ENCODE results near the gene FCGR3B. TPM values are rescaled to one million over a fixed set of nuclear protein-coding genes. Genes with fewer than 3 reads are reported as not detected.
"Not testable (repeated sequence)": the region's sequence is repeated elsewhere in the genome, so short reads cannot be mapped to it uniquely, and the experiment has no call there.

FCGR3B gene
- total RNA-seq, 2 experiments from 2014 or later = not detected

DNA sequence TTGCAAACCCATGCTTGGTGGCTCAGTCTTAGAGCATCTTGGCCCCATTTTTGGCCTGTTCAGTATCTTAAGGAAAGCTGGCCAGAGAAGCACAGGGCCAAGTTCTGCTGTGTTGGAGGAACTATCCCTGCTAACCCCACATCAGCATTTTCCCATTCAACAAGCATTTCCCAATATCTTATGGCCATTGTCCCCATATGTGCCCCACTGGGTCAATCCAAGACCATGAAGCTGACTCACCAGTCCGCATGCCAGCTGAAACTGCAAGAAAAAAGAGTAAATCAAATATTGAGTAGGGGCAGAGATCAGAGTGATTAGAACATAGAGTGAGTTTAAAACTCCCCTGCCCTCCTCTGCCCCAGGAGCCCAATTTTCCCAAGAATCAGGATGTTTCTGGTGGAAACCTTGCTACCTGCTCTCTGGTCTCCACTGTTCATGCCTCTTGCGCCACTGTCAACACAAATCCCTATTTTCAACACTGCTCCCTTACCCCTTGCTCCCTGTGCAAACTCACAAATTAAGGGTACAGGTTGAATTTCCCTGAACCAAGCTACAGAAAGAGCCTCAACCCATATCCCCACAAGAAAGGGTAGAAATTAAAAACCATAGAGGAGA is 741 bp downstream of the FCGR3B start:
- intact Hi-C loops (cut with micrococcal nuclease); H3K27me3 Mint-ChIP-seq (ENCODE audit: low read depth): not testable (repeated sequence)

DNA sequence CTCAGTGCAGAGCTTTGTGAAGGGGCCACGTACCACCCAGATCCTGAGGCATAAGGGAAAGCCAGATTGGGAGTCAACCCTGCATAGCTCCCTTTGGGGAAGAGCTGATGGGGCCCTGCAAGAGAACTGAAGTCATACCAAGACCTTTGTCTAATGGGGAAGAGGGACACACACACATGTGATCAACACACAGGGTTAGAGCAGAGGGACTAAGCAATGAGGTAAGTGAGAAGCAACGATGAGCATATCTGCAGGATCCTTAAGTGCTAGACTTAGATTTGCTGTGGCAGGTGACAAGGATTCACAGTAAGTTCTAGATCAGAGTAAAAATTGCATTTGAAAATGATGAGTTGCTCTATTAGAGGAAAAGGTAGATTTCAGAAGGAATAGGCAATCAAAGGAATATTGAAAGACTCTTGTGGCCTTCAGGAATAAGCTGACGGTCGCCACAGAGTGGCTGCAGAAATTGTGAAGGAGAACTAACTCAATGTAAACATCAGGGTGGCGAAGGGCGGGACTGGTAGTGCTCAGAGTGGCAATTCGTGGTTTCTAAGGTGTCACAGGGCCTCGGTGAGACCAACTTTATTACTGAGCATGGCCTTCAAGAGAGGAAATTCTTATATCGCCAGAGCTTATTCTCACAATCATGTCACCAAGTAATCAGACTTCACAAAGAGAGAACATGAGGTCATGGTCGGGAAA is 4.4 kb downstream of the FCGR3B start:
- H3K4me1 Mint-ChIP-seq (ENCODE audit: low read depth) = peaks cover 25% of the 10 kb centered on the region
- H3K9me3 Mint-ChIP-seq; DNase-seq; H3K27me3 Mint-ChIP-seq (ENCODE audit: low read depth); H3K4me3 Mint-ChIP-seq; CTCF ChIA-PET; H3K27ac Mint-ChIP-seq; H3K36me3 Mint-ChIP-seq (ENCODE audit: low read depth): not testable (repeated sequence)
- intact Hi-C loops (cut with micrococcal nuclease) = loop anchor here (10.0 kb wide), 1 partner anchor 142 kb away; no protein-coding TSS in a partner anchor

More for the DNA sequence above, 741 bp downstream of the FCGR3B start:
- H3K4me1 Mint-ChIP-seq (ENCODE audit: low read depth); H3K27ac Mint-ChIP-seq; H3K9me3 Mint-ChIP-seq; DNase-seq; CTCF ChIA-PET; H3K4me3 Mint-ChIP-seq; H3K36me3 Mint-ChIP-seq (ENCODE audit: low read depth): not testable (repeated sequence)

DNA sequence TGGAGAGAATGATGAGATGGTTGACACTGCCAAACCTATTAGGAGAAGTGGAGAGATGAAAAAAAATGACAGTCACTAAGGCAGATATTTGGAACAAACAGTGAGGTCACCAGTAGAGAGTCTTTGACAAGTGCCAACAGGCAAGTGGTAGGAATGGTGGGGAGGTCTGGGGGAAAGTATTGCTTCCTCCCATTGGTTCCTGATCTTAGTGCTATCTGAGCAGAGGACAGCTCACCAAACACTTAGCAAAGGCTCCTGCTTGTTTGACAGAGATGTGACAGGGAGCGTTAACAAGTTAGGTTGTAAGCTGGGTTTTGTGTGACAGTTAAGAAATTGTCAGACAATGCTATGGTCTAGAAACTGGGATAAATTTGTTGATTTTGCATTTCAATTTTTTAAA is 6.4 kb downstream of the FCGR3B start:
- CTCF ChIA-PET; H3K27me3 Mint-ChIP-seq (ENCODE audit: low read depth); H3K27ac Mint-ChIP-seq; H3K36me3 Mint-ChIP-seq (ENCODE audit: low read depth); H3K9me3 Mint-ChIP-seq; DNase-seq; H3K4me3 Mint-ChIP-seq: not testable (repeated sequence)
- intact Hi-C loops (cut with micrococcal nuclease) = loop anchor here (5.0 to 10.0 kb wide), 3 partner anchors 82 to 140 kb away; no protein-coding TSS in a partner anchor
- H3K4me1 Mint-ChIP-seq (ENCODE audit: low read depth) = peaks cover 32% of the 10 kb centered on the region

DNA sequence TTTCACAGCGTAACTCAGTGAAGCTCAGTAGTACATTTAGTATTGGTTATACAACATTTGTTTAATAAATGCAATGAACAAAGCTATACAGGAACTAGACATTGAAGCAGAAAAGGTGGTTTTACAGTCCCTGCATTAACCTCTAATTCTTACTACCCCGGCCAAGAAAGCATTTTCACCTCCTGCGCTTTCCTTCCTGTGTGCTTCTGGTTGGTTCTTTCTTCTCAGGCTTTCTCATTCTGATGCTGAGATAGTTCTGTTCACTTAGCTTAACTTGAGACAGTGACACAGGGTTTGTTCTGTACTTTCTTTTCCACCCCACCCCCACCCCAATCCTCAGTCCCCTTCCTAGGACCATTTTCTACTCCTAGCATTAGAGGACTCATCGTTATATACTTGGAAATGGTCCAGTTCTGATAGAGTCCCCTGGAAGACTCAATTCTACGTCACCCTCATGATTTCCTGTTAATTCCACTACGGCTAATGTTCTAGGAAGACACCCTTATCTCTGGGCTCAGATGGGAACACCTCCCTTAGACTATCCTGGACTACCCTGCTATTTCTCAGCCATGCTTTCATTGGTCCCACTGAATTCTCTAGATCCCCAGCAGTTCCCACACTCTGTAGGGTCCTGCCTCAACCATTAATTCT is 7.5 kb downstream of the FCGR3B start:
- DNase-seq; H3K9me3 Mint-ChIP-seq; H3K27me3 Mint-ChIP-seq (ENCODE audit: low read depth); H3K36me3 Mint-ChIP-seq (ENCODE audit: low read depth); H3K27ac Mint-ChIP-seq: not testable (repeated sequence)
- Mint-ChIP-seq H3K4me1 (ENCODE audit: low read depth) (peaks cover 32% of the 10 kb centered on the region), H3K4me3 (peak overlapping the region; percentile 34)
- intact Hi-C loops (cut with micrococcal nuclease) = loop anchor here (5.0 to 10.0 kb wide), 3 partner anchors 81 to 139 kb away; no protein-coding TSS in a partner anchor
- CTCF ChIA-PET = interaction anchor here (0.6 kb wide), 1 partner anchor 116 kb away, joined by 7 read pairs; no protein-coding TSS in a partner anchor

DNA sequence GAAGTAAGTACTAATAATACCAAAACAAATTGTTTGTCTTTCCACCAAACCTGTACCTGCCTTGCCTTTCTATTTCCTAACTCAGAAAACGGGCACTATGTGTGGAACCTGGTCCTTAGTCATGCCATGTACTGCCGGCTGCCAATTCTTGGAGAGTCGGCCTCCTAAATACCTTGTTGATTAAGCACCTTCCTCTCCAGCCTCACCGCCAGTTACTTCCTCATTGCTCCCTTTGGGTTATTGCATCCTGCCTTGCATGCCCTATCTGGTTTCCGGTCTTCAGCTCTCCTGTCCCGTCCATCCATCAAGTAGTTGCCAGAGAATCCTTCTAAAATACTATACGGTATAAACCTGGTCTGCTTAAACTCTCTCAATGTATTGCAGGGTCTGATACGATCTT is 8.9 kb downstream of the FCGR3B start:
- Mint-ChIP-seq H3K4me1 (ENCODE audit: low read depth) (peaks cover 32% of the 10 kb centered on the region), H3K4me3 (peak overlapping the region; percentile 97)
- CTCF ChIA-PET = interaction anchor here (1.5 kb wide), 1 partner anchor 119 kb away, joined by 5 read pairs; no protein-coding TSS in a partner anchor
- not testable (repeated sequence) for H3K9me3 Mint-ChIP-seq; H3K27me3 Mint-ChIP-seq (ENCODE audit: low read depth); H3K36me3 Mint-ChIP-seq (ENCODE audit: low read depth); H3K27ac Mint-ChIP-seq
- intact Hi-C loops (cut with micrococcal nuclease) = loop anchor here (5.0 to 10.0 kb wide), 3 partner anchors 80 to 137 kb away; no protein-coding TSS in a partner anchor
- peak; percentile 8 for DNase-seq

DNA sequence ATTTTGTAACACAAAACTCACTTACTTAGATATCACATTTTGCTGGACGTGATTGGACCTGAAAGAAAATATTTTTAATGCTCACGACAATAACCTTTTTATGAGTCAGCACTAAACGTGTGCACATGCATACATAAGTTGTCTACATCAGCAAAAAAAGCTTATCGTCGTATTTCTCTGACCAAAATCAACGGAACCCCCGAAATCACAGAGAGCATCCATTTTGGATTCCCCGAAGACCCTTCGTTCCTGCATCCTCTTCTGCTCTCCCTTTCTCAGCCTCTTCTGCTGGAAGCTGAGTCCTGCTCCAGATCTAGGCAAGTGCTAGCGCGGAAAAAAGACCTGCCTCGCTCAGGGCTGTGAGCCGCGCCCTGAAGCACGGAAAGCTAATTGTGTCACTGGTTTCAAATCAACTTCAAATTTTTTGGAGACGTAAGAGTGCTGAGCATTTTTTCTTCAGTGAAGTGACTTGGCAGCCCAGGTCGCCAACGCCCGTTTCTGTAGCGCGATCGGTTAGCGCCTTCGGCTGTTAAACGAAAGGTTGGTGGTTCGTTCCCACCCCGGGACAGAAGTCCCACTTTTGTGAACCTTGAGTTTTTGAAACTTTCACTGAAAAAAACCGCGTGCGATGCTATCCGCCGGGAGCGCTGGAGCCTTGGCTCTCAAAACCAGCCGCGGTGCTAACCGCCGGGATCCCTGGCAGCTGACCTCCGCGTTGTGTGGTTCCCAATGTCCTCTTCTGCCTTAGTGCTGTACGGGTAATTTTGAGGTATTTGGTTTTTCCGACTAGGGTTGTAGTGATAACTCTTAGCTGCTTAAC is 9.6 kb downstream of the FCGR3B start:
- H3K27me3 Mint-ChIP-seq (ENCODE audit: low read depth); H3K9me3 Mint-ChIP-seq; H3K36me3 Mint-ChIP-seq (ENCODE audit: low read depth): not testable (repeated sequence)
- peak; percentile 94 for DNase-seq
- Mint-ChIP-seq H3K27ac (peak overlapping the region; percentile 85), H3K4me3 (peak overlapping the region; percentile 97), H3K4me1 (ENCODE audit: low read depth) (peaks cover 28% of the 10 kb centered on the region)
- intact Hi-C loops (cut with micrococcal nuclease) = loop anchor here (1.0 to 10.0 kb wide), 4 partner anchors 9 to 137 kb away; no protein-coding TSS in a partner anchor
- CTCF ChIA-PET = interaction anchor here (1.5 kb wide), 1 partner anchor 120 kb away, joined by 5 read pairs; no protein-coding TSS in a partner anchor

DNA sequence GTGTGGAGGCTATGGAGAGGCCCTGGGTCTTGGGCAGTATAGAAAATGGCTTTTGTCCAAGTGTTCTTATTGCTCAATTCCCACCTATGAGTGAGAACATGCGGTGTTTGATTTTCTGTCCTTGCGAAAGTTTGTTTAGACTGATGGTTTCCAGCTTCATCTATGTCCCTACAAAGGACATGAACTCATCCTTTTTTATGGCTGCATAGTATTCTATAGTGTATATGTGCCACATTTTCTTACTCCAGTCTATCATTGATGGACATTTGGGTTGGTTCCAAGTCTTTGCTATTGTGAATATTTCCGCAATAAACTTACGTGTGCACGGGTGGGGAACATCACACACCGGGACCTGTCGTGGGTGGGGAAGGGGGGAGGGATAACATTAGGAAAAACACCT is 10.6 kb downstream of the FCGR3B start:
- H3K9me3 Mint-ChIP-seq; H3K36me3 Mint-ChIP-seq (ENCODE audit: low read depth); H3K27ac Mint-ChIP-seq; CTCF ChIA-PET; H3K27me3 Mint-ChIP-seq (ENCODE audit: low read depth); DNase-seq: not testable (repeated sequence)
- intact Hi-C loops (cut with micrococcal nuclease) = loop anchor here (5.0 to 10.0 kb wide), 3 partner anchors 78 to 136 kb away; no protein-coding TSS in a partner anchor
- H3K4me1 Mint-ChIP-seq (ENCODE audit: low read depth) = peaks cover 28% of the 10 kb centered on the region
- H3K4me3 Mint-ChIP-seq = peak overlapping the region; percentile 57

DNA sequence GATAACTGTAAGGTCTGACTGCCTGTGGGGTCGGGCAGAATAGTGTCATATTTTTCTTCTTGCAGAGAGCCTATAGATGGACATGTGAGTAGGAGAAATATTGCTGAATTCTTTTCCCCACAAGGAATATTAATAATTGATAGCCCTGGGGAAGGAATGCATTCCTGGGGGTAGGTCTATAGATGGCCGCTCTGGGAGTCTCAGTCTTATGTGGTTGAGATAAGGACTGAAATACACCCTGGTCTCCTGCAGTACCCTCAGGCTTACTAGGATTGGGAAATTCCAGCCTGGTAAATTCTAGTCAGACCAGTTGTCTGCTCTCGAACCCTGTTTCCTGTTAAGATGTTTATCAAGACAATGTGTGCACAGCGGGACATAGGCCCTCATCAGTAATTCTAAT is 12.5 kb downstream of the FCGR3B start:
- H3K27ac Mint-ChIP-seq; H3K4me3 Mint-ChIP-seq; H3K27me3 Mint-ChIP-seq (ENCODE audit: low read depth); H3K36me3 Mint-ChIP-seq (ENCODE audit: low read depth); DNase-seq; H3K9me3 Mint-ChIP-seq; intact Hi-C loops (cut with micrococcal nuclease); CTCF ChIA-PET: not testable (repeated sequence)
- H3K4me1 Mint-ChIP-seq (ENCODE audit: low read depth) = peaks cover 20% of the 10 kb centered on the region

DNA sequence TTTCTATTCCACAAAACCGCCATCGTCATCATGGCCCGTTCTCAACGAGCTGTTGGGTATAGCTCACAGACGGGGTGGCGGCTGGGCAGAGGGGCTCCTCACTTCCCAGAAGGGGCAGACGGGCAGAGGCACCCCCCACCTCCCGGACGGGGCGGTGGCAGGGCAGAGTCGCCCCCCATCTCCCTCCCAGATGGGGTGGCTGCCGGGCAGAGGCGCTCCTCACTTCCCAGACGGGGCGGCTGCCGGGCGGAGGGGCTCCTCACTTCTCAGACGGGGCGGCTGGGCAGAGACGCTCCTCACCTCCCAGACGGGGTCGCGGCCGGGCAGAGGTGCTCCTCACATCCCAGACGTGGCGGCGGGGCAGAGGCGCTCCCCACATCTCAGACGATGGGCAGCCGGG is 14.6 kb downstream of the FCGR3B start:
- H3K4me3 Mint-ChIP-seq; H3K9me3 Mint-ChIP-seq; H3K27ac Mint-ChIP-seq; H3K27me3 Mint-ChIP-seq (ENCODE audit: low read depth); intact Hi-C loops (cut with micrococcal nuclease); CTCF ChIA-PET; DNase-seq; H3K36me3 Mint-ChIP-seq (ENCODE audit: low read depth): not testable (repeated sequence)
- peaks cover 23% of the 10 kb centered on the region for H3K4me1 Mint-ChIP-seq (ENCODE audit: low read depth)

DNA sequence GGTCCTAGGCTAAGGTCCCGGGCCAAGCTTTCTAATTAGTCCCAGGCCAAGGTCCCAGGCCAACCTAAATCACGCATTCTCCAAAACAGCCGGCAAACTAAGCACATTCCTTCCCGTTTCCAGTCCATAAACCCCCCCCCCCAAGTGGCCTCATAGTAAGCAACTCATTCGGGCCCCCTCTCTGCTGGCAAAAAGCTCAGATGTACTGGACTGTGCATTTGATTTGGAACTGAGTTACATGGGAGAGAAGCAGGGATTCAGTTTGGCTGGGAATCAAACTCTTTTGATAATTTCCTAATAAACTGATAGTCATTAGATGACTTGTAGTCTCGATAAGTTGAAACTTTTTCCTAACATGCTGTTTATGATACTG is 17.8 kb downstream of the FCGR3B start:
- intact Hi-C loops (cut with micrococcal nuclease) = loop anchor here (2.0 to 5.0 kb wide), 2 partner anchors 24 to 949 kb away; partner anchors contain the start of gene UAP1
- H3K36me3 Mint-ChIP-seq (ENCODE audit: low read depth); H3K27me3 Mint-ChIP-seq (ENCODE audit: low read depth); H3K9me3 Mint-ChIP-seq; DNase-seq; CTCF ChIA-PET: not testable (repeated sequence)
- H3K27ac Mint-ChIP-seq = peak overlapping the region; percentile 88
- peak overlapping the region; percentile 76 for H3K4me3 Mint-ChIP-seq
- peaks cover 18% of the 10 kb centered on the region for H3K4me1 Mint-ChIP-seq (ENCODE audit: low read depth)

DNA sequence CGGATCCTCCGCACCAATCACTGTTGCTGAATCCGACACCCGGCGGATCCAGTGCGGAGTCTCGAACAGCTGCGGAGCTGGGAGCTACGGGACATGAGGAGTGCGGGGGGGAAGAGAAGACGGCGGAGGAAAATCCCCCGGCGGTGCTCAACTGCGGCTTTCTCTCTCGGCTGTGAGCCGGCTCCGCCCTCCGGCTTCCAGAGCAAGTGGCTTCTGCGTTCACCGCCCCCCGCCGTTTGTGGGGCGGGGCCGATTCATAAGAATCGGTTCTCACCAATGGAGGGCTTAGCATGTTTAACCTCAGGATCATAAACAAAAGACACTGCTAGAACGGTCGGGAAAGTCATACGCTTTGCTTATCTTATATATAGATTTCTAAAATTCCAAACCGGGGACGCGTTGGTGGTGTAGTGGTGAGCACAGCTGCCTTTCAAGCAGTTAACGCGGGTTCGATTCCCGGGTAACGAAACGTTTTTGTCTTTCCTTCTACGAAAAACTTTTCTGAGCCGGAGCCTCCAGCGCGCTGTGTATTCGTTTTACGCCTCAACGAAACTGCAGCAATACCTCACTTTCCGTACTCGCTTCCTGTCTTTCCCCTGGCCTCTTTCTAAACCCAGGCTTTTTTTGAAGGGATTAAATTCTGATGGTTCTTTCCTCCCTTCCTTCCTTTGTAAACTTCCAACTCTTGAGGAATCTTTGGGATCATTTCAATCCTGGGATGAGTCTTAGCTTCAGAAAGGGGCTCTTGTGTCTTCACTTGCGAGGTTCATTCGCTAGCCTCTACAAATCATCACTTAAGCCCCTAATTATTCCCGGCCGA is 18.4 kb downstream of the FCGR3B start:
- peak; percentile 93 for DNase-seq
- CTCF ChIA-PET = interaction anchor here (1.3 kb wide), 1 partner anchor 129 kb away, joined by 3 read pairs; no protein-coding TSS in a partner anchor
- H3K4me1 Mint-ChIP-seq (ENCODE audit: low read depth) = peaks cover 18% of the 10 kb centered on the region
- H3K27me3 Mint-ChIP-seq (ENCODE audit: low read depth); H3K9me3 Mint-ChIP-seq; H3K36me3 Mint-ChIP-seq (ENCODE audit: low read depth): not testable (repeated sequence)
- peak overlapping the region; percentile 88 for H3K27ac Mint-ChIP-seq
- intact Hi-C loops (cut with micrococcal nuclease) = loop anchor here (1.0 to 5.0 kb wide), 5 partner anchors 9 to 950 kb away; partner anchors contain the start of gene UAP1
- H3K4me3 Mint-ChIP-seq = peak overlapping the region; percentile 76
